KMS-11 (cell line): ENCODE results near the gene TMEM38A.

ENCODE experiments used
- H2AFZ ChIP-seq: fragments of 200-600 bp; sonication (generic); 2 replicates; pipeline ENCODE4 v1.6.1; 2016; ENCODE audit warnings: antibody characterized with exemption, mixed run types, low read depth
- H3K27ac ChIP-seq: fragments of 200-600 bp; sonication (generic); 2 replicates; pipeline ENCODE4 v1.6.1; 2016; ENCODE audit warnings: mild to moderate bottlenecking, mixed run types
- H3K27me3 ChIP-seq: fragments of 200-600 bp; sonication (generic); 2 replicates; pipeline ENCODE4 v1.6.1; 2017; ENCODE audit warnings: mild to moderate bottlenecking, low read depth, mixed run types, moderate library complexity; ENCODE audit not compliant: insufficient read depth
- H3K36me3 ChIP-seq: fragments of 200-600 bp; sonication (generic); 2 replicates; pipeline ENCODE4 v1.6.1; 2017; ENCODE audit warnings: mild to moderate bottlenecking, mixed run types; ENCODE audit not compliant: insufficient read depth
- H3K4me1 ChIP-seq: fragments of 200-600 bp; sonication (generic); 2 replicates; pipeline ENCODE4 v1.6.1; 2016; ENCODE audit warnings: mild to moderate bottlenecking, low read depth, mixed run types; ENCODE audit not compliant: poor library complexity, severe bottlenecking
- H3K4me2 ChIP-seq: fragments of 200-600 bp; sonication (generic); 2 replicates; pipeline ENCODE4 v1.7.0; 2016; ENCODE audit warnings: mild to moderate bottlenecking, mixed run types
- H3K4me3 ChIP-seq: fragments of 200-600 bp; sonication (generic); IDR thresholded peaks from 2 replicates; pipeline ENCODE4 v1.6.1; 2017; ENCODE audit warnings: low read depth, low read length, mixed read lengths; ENCODE audit not compliant: insufficient read depth
- H3K79me2 ChIP-seq: fragments of 200-600 bp; sonication (generic); 2 replicates; pipeline ENCODE4 v1.6.1; 2016; ENCODE audit warnings: low read depth, mixed run types; ENCODE audit not compliant: insufficient read depth
- H3K9ac ChIP-seq: fragments of 200-600 bp; sonication (generic); 2 replicates; pipeline ENCODE4 v1.6.1; 2016; ENCODE audit warnings: mild to moderate bottlenecking, mixed run types
- H4K20me1 ChIP-seq: fragments of 200-600 bp; sonication (generic); 2 replicates; pipeline ENCODE4 v1.6.1; 2016; ENCODE audit warnings: mild to moderate bottlenecking, mixed run types; ENCODE audit not compliant: insufficient read depth
- TF ChIP-seq, protein P1 (sequence below): fragments of 200-600 bp; sonication (generic); conservative IDR thresholded peaks from 2 replicates; pipeline ENCODE4 v1.6.1; 2017; ENCODE audit warnings: low read depth, mild to moderate bottlenecking, antibody characterized with exemption, low read length, moderate library complexity, mixed read lengths

The TMEM38A gene

GRCh38 chr19:16638666-16639065, 22.3 kb upstream of the TMEM38A start:
- TF ChIP-seq, protein P1, sequence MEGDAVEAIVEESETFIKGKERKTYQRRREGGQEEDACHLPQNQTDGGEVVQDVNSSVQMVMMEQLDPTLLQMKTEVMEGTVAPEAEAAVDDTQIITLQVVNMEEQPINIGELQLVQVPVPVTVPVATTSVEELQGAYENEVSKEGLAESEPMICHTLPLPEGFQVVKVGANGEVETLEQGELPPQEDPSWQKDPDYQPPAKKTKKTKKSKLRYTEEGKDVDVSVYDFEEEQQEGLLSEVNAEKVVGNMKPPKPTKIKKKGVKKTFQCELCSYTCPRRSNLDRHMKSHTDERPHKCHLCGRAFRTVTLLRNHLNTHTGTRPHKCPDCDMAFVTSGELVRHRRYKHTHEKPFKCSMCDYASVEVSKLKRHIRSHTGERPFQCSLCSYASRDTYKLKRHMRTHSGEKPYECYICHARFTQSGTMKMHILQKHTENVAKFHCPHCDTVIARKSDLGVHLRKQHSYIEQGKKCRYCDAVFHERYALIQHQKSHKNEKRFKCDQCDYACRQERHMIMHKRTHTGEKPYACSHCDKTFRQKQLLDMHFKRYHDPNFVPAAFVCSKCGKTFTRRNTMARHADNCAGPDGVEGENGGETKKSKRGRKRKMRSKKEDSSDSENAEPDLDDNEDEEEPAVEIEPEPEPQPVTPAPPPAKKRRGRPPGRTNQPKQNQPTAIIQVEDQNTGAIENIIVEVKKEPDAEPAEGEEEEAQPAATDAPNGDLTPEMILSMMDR, result no peak
- H3K4me2 ChIP-seq, result no peak overlapping the region
- no peak overlapping the region for H3K9ac ChIP-seq
- no peaks in the 10 kb centered on the region for H4K20me1 ChIP-seq
- H3K4me3 ChIP-seq, result no peak overlapping the region
- no peak overlapping the region for H2AFZ ChIP-seq
- peaks cover 6% of the 10 kb centered on the region; the same call in 1 of the 2 replicates for H3K36me3 ChIP-seq
- no peak overlapping the region for H3K27ac ChIP-seq
- peaks cover 27% of the 10 kb centered on the region for H3K79me2 ChIP-seq
- H3K27me3 ChIP-seq, result no peaks in the 10 kb centered on the region
- H3K4me1 ChIP-seq, result peaks cover 4% of the 10 kb centered on the region

DNA sequence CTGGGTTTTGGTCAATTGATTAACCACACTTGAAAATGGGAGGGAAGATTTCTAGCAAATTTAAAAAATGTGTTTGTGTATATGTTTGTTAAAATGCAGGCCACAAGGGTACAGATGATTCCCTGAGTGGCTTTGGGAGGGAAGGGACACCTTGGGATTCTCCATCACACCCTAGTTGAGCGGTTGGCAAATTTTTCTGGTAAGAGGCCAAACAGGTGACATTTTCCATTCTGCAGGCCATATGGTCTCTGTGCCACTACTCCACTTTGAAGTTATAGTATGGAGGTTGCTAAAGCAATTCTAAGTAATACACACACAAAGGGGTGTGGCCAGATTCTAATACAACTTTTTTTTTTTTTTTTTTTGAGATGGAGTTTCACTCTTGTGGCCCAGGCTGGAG, 20.0 kb upstream of the TMEM38A start:
- H3K4me3 ChIP-seq, result no peak overlapping the region
- TF ChIP-seq, protein P1, result no peak
- no peak overlapping the region for H3K4me2 ChIP-seq
- H3K27ac ChIP-seq, result no peak overlapping the region
- peaks cover 48% of the 10 kb centered on the region for H3K79me2 ChIP-seq
- H3K9ac ChIP-seq, result no peak overlapping the region
- no peaks in the 10 kb centered on the region for H4K20me1 ChIP-seq
- peaks cover 6% of the 10 kb centered on the region; the same call in 1 of the 2 replicates for H3K36me3 ChIP-seq
- H3K27me3 ChIP-seq, result no peaks in the 10 kb centered on the region
- no peak overlapping the region for H2AFZ ChIP-seq
- peaks cover 20% of the 10 kb centered on the region for H3K4me1 ChIP-seq

DNA sequence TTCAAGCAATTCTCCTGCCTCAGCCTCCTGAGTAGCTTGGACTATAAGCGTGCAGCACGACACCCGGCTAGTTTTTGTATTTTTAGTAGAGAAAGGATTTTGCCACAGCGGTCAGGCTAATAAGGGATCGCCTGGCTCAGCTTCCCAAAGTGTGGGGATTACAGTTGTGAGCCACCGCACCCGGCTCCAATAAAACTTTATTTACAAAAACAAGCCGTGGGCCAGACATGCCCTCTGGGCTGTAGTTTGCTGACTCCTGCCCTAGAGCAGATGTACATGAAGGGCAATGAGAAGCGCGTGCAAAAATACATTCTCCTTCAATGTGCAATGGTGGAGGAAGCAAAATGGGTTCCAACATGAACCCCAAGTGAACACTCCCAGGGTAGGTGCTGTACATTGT, 19.2 kb upstream of the TMEM38A start:
- Histone ChIP-seq H2AFZ (no peak overlapping the region), H3K79me2 (peaks cover 50% of the 10 kb centered on the region), H4K20me1 (no peaks in the 10 kb centered on the region)

GRCh38 chr19:16645140-16645539, 15.8 kb upstream of the TMEM38A start:
- no peaks in the 10 kb centered on the region for H3K27me3 ChIP-seq
- H3K9ac ChIP-seq, result no peak overlapping the region
- H3K4me2 ChIP-seq, result peak overlapping the region; percentile 62; the same call in 1 of the 2 replicates
- peaks cover 3% of the 10 kb centered on the region; the same call in 1 of the 2 replicates for H3K36me3 ChIP-seq
- H3K27ac ChIP-seq, result no peak overlapping the region; the same call in 1 of the 2 replicates
- TF ChIP-seq, protein P1, result no peak
- no peak overlapping the region for H3K4me3 ChIP-seq
- H3K79me2 ChIP-seq, result peaks cover 44% of the 10 kb centered on the region
- H3K4me1 ChIP-seq, result peaks cover 39% of the 10 kb centered on the region
- no peaks in the 10 kb centered on the region for H4K20me1 ChIP-seq
- no peak overlapping the region for H2AFZ ChIP-seq

More for the DNA sequence above, 19.2 kb upstream of the TMEM38A start:
- no peak overlapping the region for H3K9ac ChIP-seq
- H3K27me3 ChIP-seq, result no peaks in the 10 kb centered on the region
- H3K4me1 ChIP-seq, result peaks cover 27% of the 10 kb centered on the region
- H3K36me3 ChIP-seq, result peaks cover 6% of the 10 kb centered on the region; the same call in 1 of the 2 replicates
- no peak overlapping the region for H3K27ac ChIP-seq
- no peak overlapping the region for H3K4me2 ChIP-seq
- TF ChIP-seq, protein P1, result no peak
- no peak overlapping the region for H3K4me3 ChIP-seq
